Fibroblast of skin of right biceps (primary cell): Measurements from ENCODE around the gene JAM2.
A peak's percentile ranks its signal among the peaks of the same experiment; 100 is the strongest.
"Not testable (repeated sequence)": the region's sequence is repeated elsewhere in the genome, so short reads cannot be mapped to it uniquely, and the experiment has no call there.

Source experiments
- DNase-seq: peaks from one replicate; pipeline ENCODE4 v3.0.0-alpha.2; 2013

JAM2 gene

GRCh38 chr21:25647647-25648046, 8.6 kb downstream of the JAM2 start:
- no peak for DNase-seq

GRCh38 chr21:25649146-25649545, 10.1 kb downstream of the JAM2 start:
- no peak for DNase-seq

GRCh38 chr21:25656412-25656811, 17.4 kb downstream of the JAM2 start:
- DNase-seq, result no peak

- no peak for DNase-seq
Observed at GRCh38 chr21:25657140-25657539, 18.1 kb downstream of the JAM2 start.

- DNase-seq, result no peak
Observed at GRCh38 chr21:25658427-25659035, 19.5 kb downstream of the JAM2 start.

- no peak for DNase-seq
Observed at GRCh38 chr21:25660233-25660632, 21.2 kb downstream of the JAM2 start.

GRCh38 chr21:25664491-25664931, 25.5 kb downstream of the JAM2 start:
- no peak for DNase-seq

GRCh38 chr21:25670726-25671125, 31.7 kb downstream of the JAM2 start:
- DNase-seq, result peak; percentile 80

- DNase-seq, result no peak
Observed at GRCh38 chr21:25676451-25676850, 37.4 kb downstream of the JAM2 start.

GRCh38 chr21:25682382-25682781, 43.3 kb downstream of the JAM2 start:
- no peak for DNase-seq

- no peak for DNase-seq
Observed at GRCh38 chr21:25687787-25688186, 48.7 kb downstream of the JAM2 start.

- DNase-seq, result peak; percentile 20
Observed at GRCh38 chr21:25688275-25689155, 49.5 kb downstream of the JAM2 start.

- no peak for DNase-seq
Observed at GRCh38 chr21:25689226-25689625, 50.2 kb downstream of the JAM2 start.

GRCh38 chr21:25691976-25692375, 52.9 kb downstream of the JAM2 start:
- DNase-seq, result no peak

- DNase-seq, result not testable (repeated sequence)
Observed at GRCh38 chr21:25695461-25695860, 56.4 kb downstream of the JAM2 start.

- DNase-seq, result no peak
Observed at GRCh38 chr21:25700741-25701140, 61.7 kb downstream of the JAM2 start.

GRCh38 chr21:25701529-25701928, 62.5 kb downstream of the JAM2 start:
- DNase-seq, result no peak

- peak; percentile 51 for DNase-seq
Observed at GRCh38 chr21:25708467-25709065, 69.5 kb downstream of the JAM2 start.

- no peak for DNase-seq
Observed at GRCh38 chr21:25709684-25710265, 70.7 kb downstream of the JAM2 start.

- DNase-seq, result no peak
Observed at GRCh38 chr21:25710550-25710949, 71.5 kb downstream of the JAM2 start.

GRCh38 chr21:25714066-25714465, 75.0 kb downstream of the JAM2 start:
- not testable (repeated sequence) for DNase-seq

- DNase-seq, result peak; percentile 28
Observed at GRCh38 chr21:25717491-25718147, 78.6 kb downstream of the JAM2 start.

GRCh38 chr21:25721987-25722386, 82.9 kb downstream of the JAM2 start:
- no peak for DNase-seq
